C1 segment of cervical spinal cord (tissue), 14 donors: ENCODE data around the gene KANSL1.
A peak's percentile ranks its signal among the peaks of the same experiment; 100 is the strongest.

Source experiments
- DNase-seq, 14 donors: peaks; one replicate each; lab custom pipeline; 2025; lab: John Stamatoyannopoulos, UW

KANSL1 gene

GRCh38 chr17:46139432-46140210, 53.6 kb downstream of the KANSL1 start:
- DNase-seq, result no peak

- DNase-seq, result no peak
These were observed 54.8 kb downstream of the KANSL1 start for GRCh38 chr17:46138473-46138872.

- no peak for DNase-seq
These were observed 56.4 kb downstream of the KANSL1 start for GRCh38 chr17:46136820-46137219.

GRCh38 chr17:46135879-46136563, 57.2 kb downstream of the KANSL1 start:
- DNase-seq, result no peak

- no peak for DNase-seq
These were observed 58.0 kb downstream of the KANSL1 start for GRCh38 chr17:46135126-46135812.

- no peak for DNase-seq
These were observed 63.9 kb downstream of the KANSL1 start for GRCh38 chr17:46129302-46129701.

GRCh38 chr17:46128453-46128852, 64.8 kb downstream of the KANSL1 start:
- no peak for DNase-seq

- DNase-seq, result no peak
These were observed 65.7 kb downstream of the KANSL1 start for GRCh38 chr17:46127524-46127923.

GRCh38 chr17:46126840-46127239, 66.4 kb downstream of the KANSL1 start:
- DNase-seq, result no peak

GRCh38 chr17:46125831-46126230, 67.4 kb downstream of the KANSL1 start:
- no peak for DNase-seq

- no peak for DNase-seq
These were observed 68.3 kb downstream of the KANSL1 start for GRCh38 chr17:46124695-46125592.

- DNase-seq, result no peak
These were observed 69.6 kb downstream of the KANSL1 start for GRCh38 chr17:46123607-46124006.

GRCh38 chr17:46122486-46122871, 70.8 kb downstream of the KANSL1 start:
- no peak for DNase-seq

GRCh38 chr17:46121841-46122485, 71.3 kb downstream of the KANSL1 start:
- no peak for DNase-seq

GRCh38 chr17:46121165-46121764, 72.0 kb downstream of the KANSL1 start:
- peak in 1 of 14 donors; percentile 37 for DNase-seq

- no peak for DNase-seq
These were observed 72.7 kb downstream of the KANSL1 start for GRCh38 chr17:46120537-46120936.

GRCh38 chr17:46120078-46120477, 73.2 kb downstream of the KANSL1 start:
- DNase-seq, result no peak

GRCh38 chr17:46118964-46119363, 74.3 kb downstream of the KANSL1 start:
- DNase-seq, result no peak

GRCh38 chr17:46117850-46118696, 75.2 kb downstream of the KANSL1 start:
- no peak for DNase-seq

GRCh38 chr17:46117117-46117516, 76.1 kb downstream of the KANSL1 start:
- no peak for DNase-seq
